ENCODE data around the gene GSX2.

GSX2 gene

GRCh38 chr4:54101190-54102041 lies 1.5 kb downstream of the GSX2 start:
- in situ Hi-C loops (cut with MboI; ENCODE audit: low pct_unique_long_range_greater_than_20kb, low sequenced_read_pairs, unreplicated experiment): no loop called here
- no peak for TF ChIP-seq CTCF (IDR thresholded peaks at IDR 0.05; ENCODE audit: extremely low read depth, insufficient read depth, missing control alignments)
- DNase-seq (ENCODE audit: low spot score): peak; percentile 19

- in situ Hi-C loops (cut with MboI; ENCODE audit: low pct_unique_long_range_greater_than_20kb, low sequenced_read_pairs, unreplicated experiment): no loop called here
- peak; percentile 17 for DNase-seq (ENCODE audit: low spot score)
- no peak for TF ChIP-seq CTCF (IDR thresholded peaks at IDR 0.05; ENCODE audit: extremely low read depth, insufficient read depth, missing control alignments)
Measured at GRCh38 chr4:54102531-54103106, 2.7 kb downstream of the GSX2 start.

GRCh38 chr4:54103190-54103574 lies 3.2 kb downstream of the GSX2 start:
- no peak for TF ChIP-seq CTCF (IDR thresholded peaks at IDR 0.05; ENCODE audit: extremely low read depth, insufficient read depth, missing control alignments)
- DNase-seq (ENCODE audit: low spot score): no peak
- in situ Hi-C loops (cut with MboI; ENCODE audit: low pct_unique_long_range_greater_than_20kb, low sequenced_read_pairs, unreplicated experiment): no loop called here

GRCh38 chr4:54104907-54105306 lies 4.9 kb downstream of the GSX2 start:
- in situ Hi-C loops (cut with MboI; ENCODE audit: low pct_unique_long_range_greater_than_20kb, low sequenced_read_pairs, unreplicated experiment): no loop called here
- DNase-seq (ENCODE audit: low spot score): no peak
- TF ChIP-seq CTCF (IDR thresholded peaks at IDR 0.05; ENCODE audit: extremely low read depth, insufficient read depth, missing control alignments): no peak

GRCh38 chr4:54107951-54108748 lies 8.2 kb downstream of the GSX2 start:
- no peak for DNase-seq (ENCODE audit: low spot score)
- no peak for TF ChIP-seq CTCF (IDR thresholded peaks at IDR 0.05; ENCODE audit: extremely low read depth, insufficient read depth, missing control alignments)
- in situ Hi-C loops (cut with MboI; ENCODE audit: low pct_unique_long_range_greater_than_20kb, low sequenced_read_pairs, unreplicated experiment): no loop called here

- DNase-seq (ENCODE audit: low spot score): no peak
- in situ Hi-C loops (cut with MboI; ENCODE audit: low pct_unique_long_range_greater_than_20kb, low sequenced_read_pairs, unreplicated experiment): no loop called here
- no peak for TF ChIP-seq CTCF (IDR thresholded peaks at IDR 0.05; ENCODE audit: extremely low read depth, insufficient read depth, missing control alignments)
Measured at GRCh38 chr4:54109241-54110018, 9.5 kb downstream of the GSX2 start.

Data from GM13977 (cell line).